NT2/D1 (cell line): ENCODE results near the gene NUCB2.

Experiments used
- SUZ12 ChIP-seq: IDR thresholded peaks from 2 replicates; pipeline ENCODE4 v1.6.1; 2011; ENCODE audit not compliant: insufficient read length, insufficient read depth; ENCODE audit errors: extremely low read depth
- YY1 ChIP-seq: IDR thresholded peaks from 2 replicates; pipeline ENCODE4 v1.6.1; 2011; ENCODE audit not compliant: insufficient read length, insufficient read depth

DNA sequence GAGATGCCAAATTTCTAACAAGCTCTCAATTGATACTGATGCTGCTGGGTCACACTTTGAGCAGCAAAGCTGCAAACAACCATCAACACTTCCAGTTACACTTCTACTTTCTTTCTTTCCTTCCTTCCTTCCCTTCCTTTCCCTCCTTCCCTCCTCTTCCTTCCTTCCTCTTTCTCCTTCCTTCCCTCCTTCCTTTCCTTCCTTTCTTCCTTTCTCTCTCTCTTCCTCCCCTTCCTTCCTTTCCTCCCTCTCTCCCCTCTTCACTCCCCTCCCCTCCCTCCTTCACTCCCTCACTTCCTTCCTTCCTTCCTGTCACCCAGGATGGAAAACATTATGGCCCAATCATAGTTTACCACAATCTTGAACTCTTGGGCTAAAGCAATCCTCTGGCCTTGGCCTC is 35.8 kb upstream of the NUCB2 start:
- TF ChIP-seq SUZ12 (no peak), YY1 (no peak)
